ENCODE data around the gene YARS1. TPM values are rescaled to one million over a fixed set of nuclear protein-coding genes. Genes with fewer than 3 reads are reported as not detected.

The YARS1 gene
- total RNA-seq, 1 experiment from 2014 or later, result 194 TPM

DNA sequence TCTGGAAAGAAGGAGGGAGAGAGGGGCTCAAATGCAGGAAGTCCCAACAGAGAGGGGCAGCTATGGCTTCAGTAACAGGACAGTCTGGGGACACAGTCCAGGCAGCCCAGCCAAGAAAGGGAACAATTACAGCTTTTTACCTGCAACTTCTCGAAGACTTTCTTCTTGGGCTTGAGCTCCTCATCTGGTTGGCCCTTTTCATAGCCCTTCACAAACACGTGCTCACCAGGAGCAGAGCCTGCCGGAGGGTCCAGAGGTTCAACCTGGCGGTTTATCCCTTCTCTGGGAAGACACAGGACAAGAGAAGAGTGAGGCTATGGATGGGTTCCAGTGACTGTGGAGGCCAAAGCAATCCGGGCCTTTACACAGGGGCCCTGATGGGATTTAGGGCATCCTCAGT, 37.9 kb downstream of the YARS1 start:
- Histone ChIP-seq H3K4me2 (ENCODE audit: insufficient read depth, insufficient read length, low read length) (no peak overlapping the region), H2BK5ac (ENCODE audit: insufficient read length, low read length) (no peak overlapping the region), H3K23ac (ENCODE audit: insufficient read length, low read depth, low read length) (no peak overlapping the region), H4K5ac (ENCODE audit: insufficient read length, low read depth, low read length) (no peak overlapping the region), H2AK5ac (ENCODE audit: insufficient read length, low read length) (no peak overlapping the region), H3K18ac (ENCODE audit: insufficient read length, low read depth, low read length) (no peak overlapping the region), H3K9ac (ENCODE audit: extremely low read depth, insufficient read length, low read length) (no peak overlapping the region), H3K79me1 (ENCODE audit: insufficient read depth, low read depth, low read length, poor library complexity, severe bottlenecking) (no peaks in the 10 kb centered on the region), H3T11ph (ENCODE audit: low read length) (no peak overlapping the region), H3K9me3 (ENCODE audit: control insufficient read depth, low read depth, low read length) (no peaks in the 10 kb centered on the region), H2AFZ (ENCODE audit: low read length) (no peak overlapping the region), H3K14ac (ENCODE audit: insufficient read depth, low read length) (no peak overlapping the region), H2BK15ac (ENCODE audit: low read depth, low read length) (no peak overlapping the region), H3K27me3 (ENCODE audit: insufficient read depth, low read length) (no peaks in the 10 kb centered on the region), H3K4me1 (ENCODE audit: insufficient read depth, low read length) (no peaks in the 10 kb centered on the region), H2BK20ac (ENCODE audit: low read depth, low read length, poor library complexity, severe bottlenecking) (no peak overlapping the region), H3K79me2 (ENCODE audit: insufficient read depth, low read length) (no peaks in the 10 kb centered on the region), H3K56ac (ENCODE audit: insufficient read length, low read depth, low read length) (no peak overlapping the region), H4K20me1 (ENCODE audit: control insufficient read depth, insufficient read depth, insufficient read length) (no peaks in the 10 kb centered on the region), H4K8ac (replicated peaks; ENCODE audit: insufficient read length, low read depth, low read length) (no peak overlapping the region), H3K4ac (ENCODE audit: low read depth, low read length) (no peak overlapping the region), H3K27ac (ENCODE audit: insufficient read length, low read depth, low read length) (no peak overlapping the region), H4K91ac (ENCODE audit: insufficient read length, low read depth, low read length) (no peak overlapping the region), H2BK120ac (ENCODE audit: low read depth, low read length, poor library complexity, severe bottlenecking) (no peak overlapping the region), H2BK12ac (ENCODE audit: insufficient read length, low read depth, low read length) (no peak overlapping the region), H3K23me2 (ENCODE audit: insufficient read length, low read depth, low read length, poor library complexity, severe bottlenecking) (no peaks in the 10 kb centered on the region)
- Mint-ChIP-seq H3K4me1 (peaks cover 3 to 15% of the 10 kb centered on the region in 2 experiments), H3K27ac (no peak overlapping the region), H3K9me3 (no peaks in the 10 kb centered on the region), H3K36me3 (ENCODE audit: insufficient read depth in 1 of 3, low read depth in 3 of 3) (peaks cover 57 to 94% (median 74%) of the 10 kb centered on the region in 3 experiments; a peak in 6 of 7 replicates), H3K27me3 (ENCODE audit: low read depth) (no peaks in the 10 kb centered on the region), H3K4me3 (no peak overlapping the region)
- WGBS (ENCODE audit: extremely low coverage, insufficient read length, low lambda C conversion rate), result no CpG with 5 or more reads among the region's 5 CpGs
- no peak for DNase-seq
- TF ChIP-seq, protein P1, sequence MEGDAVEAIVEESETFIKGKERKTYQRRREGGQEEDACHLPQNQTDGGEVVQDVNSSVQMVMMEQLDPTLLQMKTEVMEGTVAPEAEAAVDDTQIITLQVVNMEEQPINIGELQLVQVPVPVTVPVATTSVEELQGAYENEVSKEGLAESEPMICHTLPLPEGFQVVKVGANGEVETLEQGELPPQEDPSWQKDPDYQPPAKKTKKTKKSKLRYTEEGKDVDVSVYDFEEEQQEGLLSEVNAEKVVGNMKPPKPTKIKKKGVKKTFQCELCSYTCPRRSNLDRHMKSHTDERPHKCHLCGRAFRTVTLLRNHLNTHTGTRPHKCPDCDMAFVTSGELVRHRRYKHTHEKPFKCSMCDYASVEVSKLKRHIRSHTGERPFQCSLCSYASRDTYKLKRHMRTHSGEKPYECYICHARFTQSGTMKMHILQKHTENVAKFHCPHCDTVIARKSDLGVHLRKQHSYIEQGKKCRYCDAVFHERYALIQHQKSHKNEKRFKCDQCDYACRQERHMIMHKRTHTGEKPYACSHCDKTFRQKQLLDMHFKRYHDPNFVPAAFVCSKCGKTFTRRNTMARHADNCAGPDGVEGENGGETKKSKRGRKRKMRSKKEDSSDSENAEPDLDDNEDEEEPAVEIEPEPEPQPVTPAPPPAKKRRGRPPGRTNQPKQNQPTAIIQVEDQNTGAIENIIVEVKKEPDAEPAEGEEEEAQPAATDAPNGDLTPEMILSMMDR (conservative IDR thresholded peaks at IDR 0.05), result no peak
